Stimulated activated CD4-positive, alpha-beta T cell treated with anti-CD3 and anti-CD28 coated beads, Interleukin-15, amount 100 ng/mL, for 48 hours (primary cell): Measurements from ENCODE around the gene PDE6B.
"Not testable (repeated sequence)": the region's sequence is repeated elsewhere in the genome, so short reads cannot be mapped to it uniquely, and the experiment has no call there.

Source experiments
- DNase-seq, 2 donors: peaks; one replicate each; pipeline ENCODE4 v3.0.0-alpha.2; 2020; ENCODE audit warnings: low read depth in 2 of 2

Gene PDE6B

DNA sequence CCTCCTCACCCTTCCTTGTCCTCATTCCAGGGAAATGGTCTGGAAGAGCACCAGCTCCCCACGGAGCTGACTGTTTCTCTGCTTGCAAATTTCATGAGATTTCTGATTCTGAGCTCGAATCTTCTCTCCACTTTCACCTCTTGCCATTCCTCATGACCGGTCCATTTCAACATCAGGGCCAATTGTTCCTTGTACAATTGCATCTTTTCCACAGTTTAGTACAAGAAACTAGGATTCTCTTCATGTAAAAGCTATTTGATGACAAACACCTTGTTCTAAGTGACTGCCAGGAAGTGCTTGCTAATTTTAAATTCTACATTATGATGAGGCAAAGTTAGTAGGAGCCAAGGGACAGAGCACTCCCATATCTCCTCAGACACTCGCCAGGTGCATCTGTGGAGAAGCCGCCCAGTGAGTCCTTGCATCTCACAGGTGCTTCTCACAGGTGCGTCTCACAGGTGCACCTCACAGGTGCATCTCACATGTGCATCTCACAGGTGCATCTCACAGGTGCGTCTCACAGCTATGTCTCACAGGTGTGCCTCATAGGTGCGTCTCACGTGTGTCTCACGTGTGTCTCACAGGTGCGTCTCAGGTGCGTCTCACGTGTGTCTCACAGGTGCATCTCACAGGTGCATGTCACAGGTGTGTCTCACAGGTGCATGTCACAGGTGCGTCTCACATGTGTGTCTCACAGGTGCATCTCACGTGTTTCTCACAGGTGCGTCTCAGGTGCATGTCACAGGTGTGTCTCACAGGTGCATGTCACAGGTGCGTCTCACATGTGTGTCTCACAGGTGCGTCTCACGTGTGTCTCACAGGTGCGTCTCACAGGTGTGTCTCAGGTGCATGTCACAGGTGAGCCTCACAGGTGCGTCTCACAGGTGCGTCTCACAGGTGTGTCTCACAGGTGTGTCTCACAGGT is 3.0 kb upstream of the PDE6B start:
- DNase-seq, result no peak

DNA sequence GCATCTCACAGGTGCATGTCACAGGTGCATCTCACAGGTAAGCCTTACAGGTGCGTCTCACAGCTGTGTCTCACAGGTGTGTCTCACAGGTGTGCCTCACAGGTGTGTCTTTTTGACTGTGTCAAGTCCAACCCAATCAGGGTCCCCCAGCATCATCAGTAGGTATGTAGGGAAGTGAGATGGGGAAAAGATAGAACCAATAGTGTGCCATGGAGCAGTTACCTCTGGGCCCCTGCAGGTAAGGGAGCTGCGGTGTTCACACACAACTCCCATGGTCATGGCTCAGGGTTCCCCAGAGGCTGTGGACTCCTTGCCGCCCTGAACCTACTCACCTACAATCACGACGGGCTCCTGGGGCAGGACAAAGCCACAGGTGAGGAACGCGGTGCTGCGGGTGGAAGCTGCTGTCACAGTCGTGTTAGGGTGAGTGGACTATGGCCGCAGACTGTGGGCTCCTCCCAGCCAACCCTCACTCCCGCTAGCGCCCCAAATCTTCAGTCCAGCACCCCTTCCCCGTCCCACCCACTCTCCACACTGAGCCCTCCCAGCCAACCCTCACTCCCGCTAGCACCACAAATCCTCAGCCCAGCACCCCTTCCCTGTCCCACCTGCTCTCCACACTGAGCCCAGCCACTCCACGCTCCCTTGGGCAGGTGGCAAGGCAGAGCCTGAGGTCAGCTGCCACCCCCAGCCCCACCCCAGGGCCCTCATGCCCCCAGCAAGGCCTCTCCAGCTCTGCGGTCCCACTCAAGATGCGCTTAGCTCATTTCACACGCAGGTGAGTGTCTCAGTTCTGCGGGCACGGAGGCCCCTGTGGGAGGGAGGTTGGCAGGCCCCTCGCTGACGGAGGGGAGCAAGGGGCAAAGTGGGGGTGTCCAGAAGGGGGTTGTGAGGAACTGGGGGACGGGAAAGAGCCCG is 2.1 kb upstream of the PDE6B start:
- DNase-seq, result no peak

DNA sequence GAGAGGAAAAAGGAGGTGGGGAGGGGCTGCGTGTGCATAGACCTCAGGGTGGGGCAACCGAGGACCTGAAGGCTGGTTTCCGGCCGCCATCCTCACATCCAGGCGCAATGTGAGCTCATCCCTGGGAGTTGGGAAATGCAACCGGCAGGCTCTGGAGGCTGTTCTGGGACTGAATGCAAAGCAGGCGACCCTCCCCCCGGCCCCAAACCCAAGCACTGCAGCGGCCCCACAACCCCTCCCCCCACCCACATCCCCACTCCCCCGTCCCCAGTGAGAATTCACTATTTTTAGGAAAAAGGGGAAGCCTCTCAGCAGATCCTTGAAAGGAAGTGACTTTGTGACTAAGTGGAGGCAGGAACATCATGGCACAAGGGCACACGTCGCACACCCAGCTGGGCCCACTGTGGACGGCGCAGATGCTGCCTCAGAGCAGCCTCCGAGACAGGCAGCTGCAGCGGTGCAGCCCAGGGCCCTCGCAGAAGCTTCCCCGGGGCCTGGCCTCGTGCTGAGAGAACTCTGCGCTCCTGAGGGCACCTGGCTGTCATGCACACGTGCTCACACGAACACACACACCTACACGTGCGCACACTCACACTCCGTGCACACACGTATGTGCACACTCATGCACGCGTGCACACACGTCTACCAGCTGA is 1.3 kb upstream of the PDE6B start:
- no peak for DNase-seq

DNA sequence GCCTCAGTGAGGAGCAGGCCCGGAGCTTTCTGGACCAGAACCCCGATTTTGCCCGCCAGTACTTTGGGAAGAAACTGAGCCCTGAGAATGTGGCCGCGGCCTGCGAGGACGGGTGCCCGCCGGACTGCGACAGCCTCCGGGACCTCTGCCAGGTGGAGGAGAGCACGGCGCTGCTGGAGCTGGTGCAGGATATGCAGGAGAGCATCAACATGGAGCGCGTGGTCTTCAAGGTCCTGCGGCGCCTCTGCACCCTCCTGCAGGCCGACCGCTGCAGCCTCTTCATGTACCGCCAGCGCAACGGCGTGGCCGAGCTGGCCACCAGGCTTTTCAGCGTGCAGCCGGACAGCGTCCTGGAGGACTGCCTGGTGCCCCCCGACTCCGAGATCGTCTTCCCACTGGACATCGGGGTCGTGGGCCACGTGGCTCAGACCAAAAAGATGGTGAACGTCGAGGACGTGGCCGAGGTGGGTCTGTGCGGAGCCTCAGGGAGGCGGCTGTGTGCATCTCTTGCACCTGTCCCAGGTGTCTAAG is 323 bp downstream of the PDE6B start:
- DNase-seq, result no peak

DNA sequence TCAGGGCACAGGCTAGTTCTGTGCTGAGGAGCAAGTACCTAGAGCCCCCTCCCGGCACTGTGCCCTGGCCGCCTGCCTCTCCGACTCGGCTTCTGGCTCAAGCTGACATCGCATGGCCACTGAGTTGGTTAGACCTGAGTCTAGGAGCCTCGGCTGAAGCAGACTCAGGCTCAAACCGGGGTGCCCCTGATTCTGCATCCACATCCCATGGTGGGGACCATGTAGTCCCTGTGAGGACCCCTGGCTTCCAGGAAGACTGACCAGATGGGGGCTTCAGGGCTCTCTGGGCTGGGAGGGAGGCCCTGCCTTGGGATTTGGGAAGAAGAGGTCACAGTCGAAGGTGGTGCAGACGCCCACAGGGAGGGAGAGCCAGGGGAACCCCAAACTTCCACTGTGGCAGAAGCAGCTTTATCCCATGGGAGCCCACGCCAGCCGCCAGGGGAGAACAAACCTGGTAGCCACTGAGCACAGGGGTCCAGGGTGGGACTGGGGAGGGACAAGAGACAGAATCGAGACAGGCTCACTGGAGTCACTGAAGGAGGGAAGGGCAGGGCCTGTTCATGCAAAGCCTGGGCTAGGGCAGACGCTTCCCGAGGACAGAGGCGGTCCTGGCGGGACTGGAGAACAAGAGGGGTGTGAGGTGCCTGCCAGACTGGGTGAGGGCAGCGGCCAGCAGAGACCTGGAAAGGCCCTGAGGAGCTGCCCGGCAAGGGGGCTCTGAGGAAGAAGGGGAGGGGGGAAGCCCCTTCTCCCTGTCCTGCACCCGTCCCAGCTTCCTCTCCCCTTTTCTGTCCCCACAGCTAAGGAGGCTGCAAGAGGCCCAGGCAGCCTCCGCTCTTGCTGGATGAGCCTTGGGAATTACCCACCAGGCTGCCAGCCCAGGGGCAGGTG is 1.1 kb downstream of the PDE6B start:
- DNase-seq, result no peak

DNA sequence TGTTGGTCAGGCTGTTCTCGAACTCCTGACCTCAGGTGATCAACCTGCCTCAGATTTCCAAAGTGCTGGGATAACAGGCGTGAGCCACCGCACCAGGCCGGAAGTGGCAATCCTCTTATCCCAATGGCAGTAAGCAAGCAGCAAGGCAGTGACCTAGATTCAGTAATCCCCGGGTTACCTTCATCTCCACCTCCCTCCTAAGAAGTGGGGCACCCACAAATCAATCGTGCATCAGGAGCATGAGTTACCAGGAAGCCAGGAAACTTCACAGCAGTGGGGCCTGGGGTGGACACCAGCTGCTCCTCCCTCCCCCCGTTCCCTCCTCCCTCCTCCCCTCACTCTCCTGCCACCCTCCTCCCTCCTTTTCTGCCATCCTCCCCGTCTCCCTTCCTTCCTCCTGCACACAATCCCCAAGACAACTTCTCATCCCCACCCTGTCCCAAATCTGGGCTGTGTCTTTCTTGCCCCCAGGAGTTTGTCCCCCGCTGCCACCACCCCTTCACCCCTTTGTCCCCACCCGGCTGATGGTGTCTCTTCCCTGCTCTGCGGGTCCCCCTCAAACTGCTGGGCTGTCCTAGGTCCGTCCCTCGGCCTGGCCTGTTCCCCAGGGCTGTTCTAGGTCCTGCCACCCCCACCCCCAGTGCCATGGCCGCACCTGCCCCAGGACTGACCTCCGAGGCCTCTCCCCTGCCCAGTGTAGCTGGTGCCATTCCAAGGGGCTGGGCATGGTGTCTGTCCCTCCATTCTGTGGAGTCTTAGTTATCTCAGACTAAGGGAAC is 2.2 kb downstream of the PDE6B start:
- DNase-seq, result no peak

DNA sequence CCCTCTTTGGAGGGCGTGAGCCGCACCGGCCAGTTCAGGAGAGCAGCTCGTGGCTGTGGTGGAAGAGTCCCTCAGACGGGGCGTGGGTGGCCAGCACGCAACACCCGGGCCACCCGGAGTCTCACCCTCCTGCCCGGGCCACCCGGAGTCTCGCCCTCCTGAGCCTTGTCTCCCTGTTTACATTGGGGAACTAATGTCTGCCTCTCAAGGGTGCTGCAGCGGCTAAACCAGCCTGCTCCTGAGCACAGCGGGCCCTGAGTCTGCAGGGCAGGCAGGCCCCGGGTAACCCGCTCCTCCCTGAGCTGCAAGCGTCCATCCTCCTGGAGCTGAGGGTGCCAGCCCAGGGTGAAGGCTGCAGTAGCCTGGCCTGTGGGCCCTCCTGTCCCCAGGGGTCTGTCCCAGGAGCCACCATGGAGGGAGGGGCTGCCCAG is 3.0 kb downstream of the PDE6B start:
- no peak for DNase-seq

DNA sequence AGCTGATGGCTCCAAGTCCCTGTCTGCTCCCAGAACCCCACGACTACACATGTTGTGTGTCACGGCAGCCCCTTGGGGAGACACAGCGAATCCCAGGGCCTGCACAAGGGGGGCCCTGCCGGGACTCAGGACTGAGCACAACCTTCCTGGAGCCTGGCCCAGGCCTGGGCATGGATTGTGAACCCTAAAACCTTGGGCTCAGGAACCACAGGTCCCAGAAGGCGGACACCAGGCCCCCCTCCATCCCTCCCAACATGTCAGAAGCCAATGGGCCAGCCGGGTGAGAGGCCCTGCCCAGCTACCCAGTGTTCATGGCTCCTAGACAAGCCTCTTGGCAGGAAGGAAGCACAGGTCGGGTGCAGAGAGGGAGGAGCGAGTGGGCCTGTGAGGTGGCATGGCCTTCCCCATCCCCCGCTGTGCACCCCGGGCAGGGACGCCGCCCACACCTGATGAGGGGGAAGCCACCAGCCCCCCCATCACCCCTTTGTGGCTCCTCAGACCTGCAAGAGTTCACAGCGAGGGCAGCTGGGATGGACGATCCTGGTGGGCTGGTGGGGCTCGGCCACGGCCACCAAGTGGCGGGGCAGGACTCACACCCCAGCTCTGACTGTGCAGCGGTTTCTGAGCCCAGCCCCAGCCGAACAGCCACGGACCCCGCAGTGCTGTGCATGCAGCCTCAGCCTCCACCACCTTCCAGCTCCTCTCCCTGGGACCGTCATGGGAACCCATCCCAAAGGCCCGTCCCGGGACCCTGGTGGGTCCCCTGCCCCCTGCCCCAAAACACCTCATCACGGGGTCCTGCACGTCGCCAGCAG is 3.7 kb downstream of the PDE6B start:
- DNase-seq, result no peak

DNA sequence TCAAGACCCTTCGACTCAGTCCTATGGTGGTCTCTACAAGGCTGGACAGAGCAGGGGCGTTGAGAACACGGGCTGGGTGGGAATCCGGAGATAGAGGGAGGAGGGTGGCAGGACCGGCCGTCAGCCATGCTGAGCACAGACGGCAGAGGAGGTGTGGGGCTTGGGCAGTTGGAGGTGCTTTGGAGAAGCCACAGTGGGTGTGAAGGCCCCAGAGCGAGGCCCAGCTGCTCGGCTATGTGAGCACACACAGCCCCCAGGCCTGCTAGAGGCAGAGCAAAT is 4.2 kb downstream of the PDE6B start:
- DNase-seq, result no peak

DNA sequence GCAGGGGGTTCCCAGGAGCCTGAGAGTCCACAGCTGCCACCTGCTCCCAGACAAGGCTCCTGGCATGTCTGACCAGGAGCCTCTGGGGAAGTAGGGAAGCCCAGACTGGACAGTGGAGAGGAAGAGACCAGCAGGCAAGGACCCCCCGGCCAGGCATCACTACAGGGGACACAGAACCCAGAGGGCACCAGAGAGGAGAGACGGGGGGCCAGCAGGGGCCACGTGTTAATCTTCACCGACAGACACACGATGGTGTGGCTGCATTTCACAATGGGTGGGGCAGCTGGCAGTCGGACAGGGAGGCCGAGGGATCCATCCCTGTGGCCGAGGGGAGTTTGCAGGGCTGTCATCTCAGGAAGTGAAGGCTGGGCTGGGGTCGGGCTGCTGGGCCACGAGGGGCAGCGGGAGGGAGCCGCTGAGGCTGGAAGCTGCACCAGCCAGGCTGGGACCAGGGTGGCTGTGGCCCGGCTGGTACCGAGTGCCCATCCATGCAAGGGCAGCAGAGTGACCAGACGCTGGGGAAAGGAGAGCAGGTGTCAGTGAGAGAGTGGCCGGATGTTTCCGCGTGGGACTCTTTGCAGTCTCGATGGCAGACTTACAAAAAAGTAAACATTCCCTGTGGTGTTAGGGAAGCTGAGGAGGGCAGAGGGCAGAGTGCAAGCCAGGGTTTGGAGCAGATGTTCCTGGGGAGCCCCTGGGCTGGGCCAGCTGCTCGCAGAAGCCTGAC is 4.7 kb downstream of the PDE6B start:
- DNase-seq, result no peak

DNA sequence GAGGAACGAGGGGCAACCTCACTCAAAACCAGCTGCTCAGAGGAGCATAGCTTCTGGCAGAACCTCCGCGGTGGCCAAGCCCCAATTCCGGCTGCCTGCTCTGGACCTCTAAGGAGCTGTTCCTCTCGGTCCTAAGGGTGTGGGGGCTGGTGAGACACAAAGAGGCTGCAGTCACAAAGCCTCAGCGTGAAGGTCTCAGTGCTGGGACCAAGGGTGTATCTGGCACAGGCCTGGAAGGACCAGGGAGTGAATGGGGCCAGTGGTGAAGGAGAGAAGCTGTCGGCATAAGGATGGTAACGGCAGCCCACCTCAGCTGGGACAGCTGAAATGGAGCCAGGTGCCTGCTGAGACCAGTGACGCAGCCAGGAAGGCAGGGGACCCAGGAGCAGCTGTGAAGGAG is 5.3 kb downstream of the PDE6B start:
- no peak for DNase-seq

DNA sequence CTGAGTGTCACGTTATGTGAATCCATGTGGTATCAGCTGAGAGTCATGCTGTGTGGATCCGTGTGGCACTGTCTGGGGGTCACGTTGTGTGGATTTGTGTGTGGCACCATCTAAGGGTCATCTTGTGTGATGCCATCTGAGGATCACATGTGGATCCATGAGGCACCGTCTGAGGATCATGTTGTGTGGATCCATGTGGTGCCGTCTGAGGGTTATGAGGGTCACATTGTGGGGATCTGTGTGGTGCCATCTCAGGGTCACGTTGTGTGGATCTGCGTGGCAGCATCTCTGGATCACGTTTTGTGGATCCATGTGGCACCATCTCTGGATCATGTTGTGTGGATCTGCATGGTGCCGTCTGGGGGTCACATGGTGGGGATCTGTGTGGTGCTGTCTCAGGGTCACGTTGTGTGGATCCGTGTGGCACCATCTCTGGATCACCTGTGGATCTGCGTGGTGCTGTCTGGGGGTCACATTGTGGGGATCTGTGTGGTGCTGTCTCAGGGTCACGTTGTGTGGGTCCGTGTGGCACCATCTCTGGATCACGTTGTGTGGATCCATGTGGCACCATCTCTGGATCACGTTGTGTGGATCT is 6.9 kb downstream of the PDE6B start:
- DNase-seq, result no peak

DNA sequence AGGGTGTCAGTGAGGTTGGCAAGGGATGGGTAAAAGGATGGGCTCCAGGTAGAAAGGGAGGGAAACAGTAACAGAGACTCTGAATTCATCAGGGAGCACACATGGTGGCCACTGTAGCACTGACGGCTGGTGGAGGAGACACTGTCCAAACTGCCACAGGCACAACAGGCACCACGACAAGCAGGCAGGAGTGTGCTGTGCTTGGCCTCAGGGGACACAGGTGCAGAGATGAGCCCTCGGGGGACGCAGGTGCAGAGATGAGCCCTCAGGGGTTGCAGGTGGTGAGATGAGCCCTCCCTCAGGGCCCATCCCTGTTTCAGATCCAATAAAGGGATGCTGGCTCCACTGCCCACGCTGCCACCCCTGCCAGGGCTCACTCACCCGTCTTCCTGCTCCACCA is 7.6 kb downstream of the PDE6B start:
- no peak for DNase-seq

DNA sequence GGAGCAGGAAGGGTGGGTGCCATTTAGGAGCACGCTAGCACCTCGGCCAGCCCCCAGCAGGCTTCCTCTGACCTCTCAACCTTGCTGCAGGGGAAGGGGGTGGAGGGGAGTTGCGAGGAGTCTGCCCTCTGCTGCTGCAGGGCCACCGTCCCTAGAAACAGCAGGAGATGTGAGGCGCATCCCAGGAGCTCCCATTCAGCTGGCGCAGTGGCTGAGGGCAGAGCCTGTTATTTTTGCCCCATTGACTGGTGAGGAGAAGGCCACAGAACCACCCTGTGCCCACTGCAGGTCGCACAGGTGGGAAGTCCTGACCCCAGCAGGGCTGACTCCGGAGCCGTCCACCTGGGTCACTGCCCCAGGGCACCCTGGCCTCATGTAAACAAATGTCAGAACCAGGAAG is 8.0 kb downstream of the PDE6B start:
- no peak for DNase-seq

DNA sequence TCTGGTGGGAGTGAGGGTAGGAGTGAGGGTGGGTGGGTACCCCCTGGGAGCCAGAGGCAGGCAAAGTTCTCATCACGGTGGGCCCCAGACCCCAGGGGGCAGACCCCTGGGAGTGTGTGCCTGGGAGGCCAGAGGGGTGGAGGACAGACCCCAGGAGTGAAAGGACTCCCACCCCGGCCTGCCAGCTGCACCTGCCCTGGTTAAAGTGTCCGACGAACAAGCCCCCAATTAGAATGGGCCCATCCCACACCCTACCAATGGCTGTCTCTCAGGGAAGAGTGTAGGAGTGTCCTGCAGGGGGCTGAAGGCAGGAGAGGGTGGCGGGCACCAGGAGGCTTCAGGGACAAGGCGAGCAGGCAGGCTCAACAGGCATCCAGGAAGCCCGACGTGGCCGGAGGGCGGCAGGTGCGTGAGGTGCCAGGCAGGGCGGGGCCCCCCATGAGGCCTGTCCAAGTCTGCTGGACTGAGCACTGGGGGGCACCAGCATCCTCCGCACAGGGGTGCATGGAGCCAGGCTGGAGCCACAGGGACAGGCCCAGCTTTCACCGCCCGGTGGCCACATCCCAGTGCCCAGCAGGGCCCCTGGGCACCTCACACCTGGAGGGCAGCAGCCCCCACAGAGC is 8.7 kb downstream of the PDE6B start:
- no peak for DNase-seq

DNA sequence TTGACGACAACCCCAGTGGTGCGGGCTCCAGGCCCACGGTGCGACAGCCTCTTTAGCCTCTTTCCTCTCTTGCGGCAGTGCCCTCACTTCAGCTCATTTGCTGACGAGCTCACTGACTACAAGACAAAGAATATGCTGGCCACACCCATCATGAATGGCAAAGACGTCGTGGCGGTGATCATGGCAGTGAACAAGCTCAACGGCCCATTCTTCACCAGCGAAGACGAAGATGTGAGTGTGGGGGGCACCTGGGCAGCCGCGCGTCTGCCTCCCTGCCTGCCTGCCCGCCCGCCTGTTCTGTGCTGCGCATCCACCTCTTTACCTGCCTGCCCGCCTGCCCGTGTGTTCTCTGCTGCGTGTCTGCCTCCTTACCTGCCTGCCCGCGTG is 9.2 kb downstream of the PDE6B start:
- no peak for DNase-seq

DNA sequence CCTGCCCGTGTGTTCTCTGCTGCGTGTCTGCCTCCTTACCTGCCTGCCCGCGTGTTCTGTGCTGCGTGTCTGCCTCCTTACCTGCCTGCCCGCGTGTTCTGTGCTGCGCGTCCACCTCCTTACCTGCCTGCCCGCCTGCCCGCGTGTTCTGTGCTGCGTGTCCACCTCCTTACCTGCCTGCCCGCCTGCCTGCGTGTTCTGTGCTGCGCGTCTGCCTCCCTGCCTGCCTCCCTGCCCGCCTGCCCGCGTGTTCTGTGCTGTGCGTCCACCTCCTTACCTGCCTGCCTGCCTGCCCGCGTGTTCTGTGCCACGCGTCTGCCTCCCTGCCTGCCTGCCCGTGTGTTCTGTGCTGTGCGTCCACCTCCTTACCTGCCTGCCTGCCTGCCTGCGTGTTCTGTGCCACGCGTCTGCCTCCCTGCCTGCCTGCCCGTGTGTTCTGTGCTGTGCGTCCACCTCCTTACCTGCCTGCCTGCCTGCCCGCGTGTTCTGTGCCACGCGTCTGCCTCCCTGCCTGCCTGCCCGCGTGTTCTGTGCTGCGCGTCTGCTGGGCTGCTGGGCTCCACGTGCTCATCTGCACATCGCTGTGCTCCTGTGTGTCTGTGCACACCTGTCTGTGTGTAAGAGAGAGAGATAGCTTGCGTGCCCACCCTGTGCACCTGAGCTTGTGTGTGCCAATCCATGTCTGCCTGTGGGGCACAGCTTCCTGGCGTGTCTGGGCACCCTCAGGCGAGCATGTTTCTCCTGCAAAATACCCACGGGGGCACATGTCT is 9.9 kb downstream of the PDE6B start:
- DNase-seq, result not testable (repeated sequence)
